GM21825 (cell line): ENCODE data around the gene DUSP18.
"Not testable (repeated sequence)": the region's sequence is repeated elsewhere in the genome, so short reads cannot be mapped to it uniquely, and the experiment has no call there.

Source experiments
- ATAC-seq: cut with Tn5 transposase; IDR thresholded peaks from one replicate; pipeline ENCODE4 v1.9.1; 2021; ENCODE audit warnings: mild to moderate bottlenecking, moderate library complexity; ENCODE audit not compliant: unreplicated experiment

Gene DUSP18

GRCh38 chr22:30640839-30641430 lies 26.7 kb downstream of the DUSP18 start:
- no peak for ATAC-seq

- ATAC-seq: no peak
These were observed 27.3 kb downstream of the DUSP18 start for GRCh38 chr22:30640361-30640760.

- ATAC-seq: no peak
These were observed 30.0 kb downstream of the DUSP18 start for GRCh38 chr22:30637701-30638114.

- ATAC-seq: no peak
These were observed 31.2 kb downstream of the DUSP18 start for GRCh38 chr22:30636226-30637077.

- peak; percentile 63 for ATAC-seq
These were observed 32.1 kb downstream of the DUSP18 start, which contains the start of gene SLC35E4 for GRCh38 chr22:30635273-30636225. SLC35E4 (plus strand) TSS chr22:30635781; CDS start chr22:30636451, 670 bp downstream.

- ATAC-seq: peak; percentile 56
These were observed 33.0 kb downstream of the DUSP18 start for GRCh38 chr22:30634471-30635233.

- not testable (repeated sequence) for ATAC-seq
These were observed 36.2 kb downstream of the DUSP18 start for GRCh38 chr22:30631469-30631868.

GRCh38 chr22:30628491-30628890 lies 39.2 kb downstream of the DUSP18 start:
- ATAC-seq: no peak

GRCh38 chr22:30627471-30627870 lies 40.2 kb downstream of the DUSP18 start:
- no peak for ATAC-seq

GRCh38 chr22:30626413-30626812 lies 41.3 kb downstream of the DUSP18 start:
- ATAC-seq: no peak

- not testable (repeated sequence) for ATAC-seq
These were observed 47.8 kb downstream of the DUSP18 start for GRCh38 chr22:30619909-30620308.

- no peak for ATAC-seq
These were observed 49.9 kb downstream of the DUSP18 start for GRCh38 chr22:30617819-30618218.

GRCh38 chr22:30615543-30615954 lies 52.1 kb downstream of the DUSP18 start:
- no peak for ATAC-seq

- no peak for ATAC-seq
These were observed 52.8 kb downstream of the DUSP18 start for GRCh38 chr22:30614879-30615278.

- ATAC-seq: no peak
These were observed 53.4 kb downstream of the DUSP18 start for GRCh38 chr22:30614268-30614667.

- ATAC-seq: no peak
These were observed 54.9 kb downstream of the DUSP18 start for GRCh38 chr22:30612789-30613188.
